HepG2 (cell line): ENCODE results near the gene C20orf144. TPM values are rescaled to one million over a fixed set of nuclear protein-coding genes. Genes with fewer than 3 reads are reported as not detected.
A peak's percentile ranks its signal among the peaks of the same experiment; 100 is the strongest.

Experiments used
- FOSL2 ChIP-seq: sonication (generic); formaldehyde crosslinking; IDR thresholded peaks from 2 replicates; pipeline ENCODE4 v1.4.0; 2020; ENCODE audit warnings: missing genetic modification reagents
- GATAD1 ChIP-seq: IDR thresholded peaks from 2 replicates; pipeline ENCODE4 v1.6.1; 2016; ENCODE audit warnings: missing genetic modification reagents, missing compliant biosample characterization
- HOXD1 ChIP-seq: sonication (generic); formaldehyde crosslinking; IDR thresholded peaks from 2 replicates; pipeline ENCODE4 v1.5.0; 2020; ENCODE audit warnings: missing genetic modification reagents
- IKZF5 ChIP-seq: IDR thresholded peaks from 2 replicates; pipeline ENCODE4 v1.6.1; 2018; ENCODE audit warnings: missing genetic modification reagents, mild to moderate bottlenecking, missing compliant biosample characterization
- KAT8 ChIP-seq: IDR thresholded peaks from 2 replicates; pipeline ENCODE4 v1.6.1; 2016; ENCODE audit warnings: missing genetic modification reagents, missing compliant biosample characterization
- POLR2A ChIP-seq, 2 experiments: IDR thresholded peaks; 2 replicates each; pipeline ENCODE4 v1.6.1; 2011; ENCODE audit warnings: low read depth in 2 of 2, low read length in 2 of 2, mild to moderate bottlenecking in 1 of 2, moderate library complexity in 1 of 2; ENCODE audit not compliant: insufficient read depth in 1 of 2
- SKIL ChIP-seq: sonication (generic); formaldehyde crosslinking; IDR thresholded peaks from 2 replicates; pipeline ENCODE4 v1.8.0; 2022; ENCODE audit warnings: missing genetic modification reagents, mild to moderate bottlenecking, moderate library complexity, borderline replicate concordance
- U2AF2 ChIP-seq: fragments of 200-400 bp; formaldehyde crosslinking; IDR thresholded peaks from 2 replicates; pipeline ENCODE4 v1.6.1; 2017; ENCODE audit warnings: low read depth, mild to moderate bottlenecking, low read length
- ZNF333 ChIP-seq: sonication (generic); formaldehyde crosslinking; IDR thresholded peaks from 2 replicates; pipeline ENCODE4 v1.4.0; 2020; ENCODE audit warnings: mild to moderate bottlenecking, missing genetic modification reagents, borderline replicate concordance
- ZNF468 ChIP-seq: sonication (generic); formaldehyde crosslinking; IDR thresholded peaks from 2 replicates; pipeline ENCODE4 v1.8.0; 2022; ENCODE audit warnings: mild to moderate bottlenecking, moderate library complexity, missing genetic modification reagents
- ZNF572 ChIP-seq: sonication (generic); formaldehyde crosslinking; IDR thresholded peaks from 2 replicates; pipeline ENCODE4 v1.5.1; 2020; ENCODE audit warnings: mild to moderate bottlenecking, missing genetic modification reagents
- ZNF703 ChIP-seq: sonication (generic); formaldehyde crosslinking; IDR thresholded peaks from 2 replicates; pipeline ENCODE4 v1.5.1; 2020; ENCODE audit warnings: missing genetic modification reagents, mild to moderate bottlenecking, moderate library complexity, borderline replicate concordance
- ZNF75D ChIP-seq: sonication (generic); formaldehyde crosslinking; IDR thresholded peaks from 2 replicates; pipeline ENCODE4 v1.8.1; 2023; ENCODE audit warnings: missing genetic modification reagents, mild to moderate bottlenecking, borderline replicate concordance
- polyA plus RNA-seq, 8 experiments: library from polyadenylated mRNA; depleted of rRNA in 3 of 8; stranded (reverse) in 7 of 8; unstranded in 1 of 8; fragments of >200 nt; fragmentation: Illumina TruSeq in 4 of 8; extraction: Trizol in 4 of 8; gene quantifications; 2 replicates each; pipeline versions ENCODE4 v1.2.1 to v1.2.3, GENCODE V29; 2011 to 2016; ENCODE audit warnings: low read depth in 4 of 8, missing spikeins in 1 of 8, mixed read lengths in 1 of 8; ENCODE audit not compliant: insufficient read depth in 1 of 8
- total RNA-seq, 5 experiments: library from RNA; depleted of rRNA; stranded (reverse); fragments of >200 nt; fragmentation: Illumina TruSeq; extraction: Trizol; gene quantifications; 2 replicates each; pipeline ENCODE4 v1.2.3, GENCODE V29; 2016; ENCODE audit warnings: low read depth in 1 of 5
- TF ChIP-seq, protein P1 (sequence below): sonication (generic); formaldehyde crosslinking; IDR thresholded peaks from 2 replicates; pipeline ENCODE4 v1.5.1; 2020; ENCODE audit warnings: mild to moderate bottlenecking, missing genetic modification reagents, borderline replicate concordance
- TF ChIP-seq, protein P2 (sequence below), 2 experiments: fragments of 450-650 bp in 1 of 2; sonication (generic) in 1 of 2; formaldehyde crosslinking in 1 of 2; IDR thresholded peaks; 2 replicates each; pipeline versions ENCODE4 v1.6.1 to v1.8.0; 2016 to 2022; ENCODE audit warnings: antibody characterized with exemption in 1 of 2, mild to moderate bottlenecking in 1 of 2, missing genetic modification reagents in 1 of 2

The C20orf144 gene
- total and polyA plus RNA-seq, 2 of the 13 experiments (the other 11 are each of a cell fraction or from before 2014, with no cell fraction given) = 0.09 to 0.16 TPM

DNA sequence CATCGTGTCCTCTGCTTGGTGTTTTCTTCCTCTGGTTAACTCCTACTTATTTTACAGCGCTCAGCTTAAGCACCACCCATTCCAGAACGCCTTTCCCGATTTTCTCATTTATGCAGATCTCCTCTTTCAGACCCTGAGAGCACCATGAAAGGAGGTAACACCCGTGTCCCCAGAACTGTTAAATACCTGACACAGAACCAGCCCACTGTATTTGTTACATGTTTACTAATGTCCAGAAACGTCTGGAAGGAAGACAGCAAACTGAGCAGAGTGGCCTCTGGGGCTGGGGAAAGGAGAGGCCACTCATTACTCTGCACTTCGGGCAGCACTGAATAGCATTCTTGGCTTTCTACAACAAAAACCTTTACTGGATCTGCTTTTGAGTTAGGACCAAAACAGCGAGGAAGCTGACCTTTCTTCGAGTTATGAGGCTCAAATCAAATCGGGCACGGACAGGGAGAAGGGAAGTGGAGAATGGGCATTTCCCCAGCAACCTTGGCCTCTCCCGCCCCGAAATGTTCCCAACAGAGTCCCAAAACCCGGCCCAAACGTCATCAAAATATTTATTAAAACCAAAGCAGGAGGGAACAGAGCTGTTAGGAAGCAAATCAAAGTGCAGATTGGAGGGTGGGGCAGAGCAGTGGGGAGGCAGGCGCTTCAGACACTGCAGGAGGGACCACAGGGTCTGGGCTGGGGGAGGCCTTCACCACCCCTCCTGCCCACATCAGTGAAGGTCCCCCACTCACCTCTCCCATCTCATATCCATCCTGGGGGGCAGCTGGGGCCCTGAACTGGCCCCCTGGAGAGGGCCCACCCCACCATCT is 13.2 kb downstream of the C20orf144 start (continued):
- TF ChIP-seq SKIL (CRISPR knock-in tag) = no peak
- TF ChIP-seq ZNF75D (CRISPR knock-in tag) = no peak
- no peak for TF ChIP-seq HOXD1 (CRISPR knock-in tag)
- TF ChIP-seq U2AF2 = no peak
- TF ChIP-seq POLR2A (IDR thresholded peaks at IDR 0.05; ENCODE audit: insufficient read depth in 1 of 2, low read depth in 2 of 2, low read length in 2 of 2) = 0 out of 4 replicates have a peak, but pooled peaks of 1 of the 2 experiments have one; percentile 13
- no peak for TF ChIP-seq ZNF572 (CRISPR knock-in tag)
- TF ChIP-seq, protein P1, sequence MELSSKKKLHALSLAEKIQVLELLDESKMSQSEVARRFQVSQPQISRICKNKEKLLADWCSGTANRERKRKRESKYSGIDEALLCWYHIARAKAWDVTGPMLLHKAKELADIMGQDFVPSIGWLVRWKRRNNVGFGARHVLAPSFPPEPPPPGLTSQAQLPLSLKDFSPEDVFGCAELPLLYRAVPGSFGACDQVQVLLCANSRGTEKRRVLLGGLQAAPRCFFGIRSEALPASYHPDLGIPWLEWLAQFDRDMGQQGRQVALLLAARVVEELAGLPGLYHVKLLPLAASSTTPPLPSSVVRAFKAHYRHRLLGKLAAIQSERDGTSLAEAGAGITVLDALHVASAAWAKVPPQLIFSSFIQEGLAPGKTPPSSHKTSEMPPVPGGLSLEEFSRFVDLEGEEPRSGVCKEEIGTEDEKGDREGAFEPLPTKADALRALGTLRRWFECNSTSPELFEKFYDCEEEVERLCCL (CRISPR knock-in tag) = no peak
- no peak for TF ChIP-seq KAT8 (CRISPR knock-in tag)
- 0 out of 2 replicates have a peak, but pooled peaks have one; percentile 18 for TF ChIP-seq GATAD1 (CRISPR knock-in tag)
- TF ChIP-seq ZNF703 (CRISPR knock-in tag) = no peak
- no peak for TF ChIP-seq ZNF468 (CRISPR knock-in tag)
- peak; percentile 41; the same call in 1 of the 2 replicates for TF ChIP-seq ZNF333 (CRISPR knock-in tag)
- TF ChIP-seq, protein P2, sequence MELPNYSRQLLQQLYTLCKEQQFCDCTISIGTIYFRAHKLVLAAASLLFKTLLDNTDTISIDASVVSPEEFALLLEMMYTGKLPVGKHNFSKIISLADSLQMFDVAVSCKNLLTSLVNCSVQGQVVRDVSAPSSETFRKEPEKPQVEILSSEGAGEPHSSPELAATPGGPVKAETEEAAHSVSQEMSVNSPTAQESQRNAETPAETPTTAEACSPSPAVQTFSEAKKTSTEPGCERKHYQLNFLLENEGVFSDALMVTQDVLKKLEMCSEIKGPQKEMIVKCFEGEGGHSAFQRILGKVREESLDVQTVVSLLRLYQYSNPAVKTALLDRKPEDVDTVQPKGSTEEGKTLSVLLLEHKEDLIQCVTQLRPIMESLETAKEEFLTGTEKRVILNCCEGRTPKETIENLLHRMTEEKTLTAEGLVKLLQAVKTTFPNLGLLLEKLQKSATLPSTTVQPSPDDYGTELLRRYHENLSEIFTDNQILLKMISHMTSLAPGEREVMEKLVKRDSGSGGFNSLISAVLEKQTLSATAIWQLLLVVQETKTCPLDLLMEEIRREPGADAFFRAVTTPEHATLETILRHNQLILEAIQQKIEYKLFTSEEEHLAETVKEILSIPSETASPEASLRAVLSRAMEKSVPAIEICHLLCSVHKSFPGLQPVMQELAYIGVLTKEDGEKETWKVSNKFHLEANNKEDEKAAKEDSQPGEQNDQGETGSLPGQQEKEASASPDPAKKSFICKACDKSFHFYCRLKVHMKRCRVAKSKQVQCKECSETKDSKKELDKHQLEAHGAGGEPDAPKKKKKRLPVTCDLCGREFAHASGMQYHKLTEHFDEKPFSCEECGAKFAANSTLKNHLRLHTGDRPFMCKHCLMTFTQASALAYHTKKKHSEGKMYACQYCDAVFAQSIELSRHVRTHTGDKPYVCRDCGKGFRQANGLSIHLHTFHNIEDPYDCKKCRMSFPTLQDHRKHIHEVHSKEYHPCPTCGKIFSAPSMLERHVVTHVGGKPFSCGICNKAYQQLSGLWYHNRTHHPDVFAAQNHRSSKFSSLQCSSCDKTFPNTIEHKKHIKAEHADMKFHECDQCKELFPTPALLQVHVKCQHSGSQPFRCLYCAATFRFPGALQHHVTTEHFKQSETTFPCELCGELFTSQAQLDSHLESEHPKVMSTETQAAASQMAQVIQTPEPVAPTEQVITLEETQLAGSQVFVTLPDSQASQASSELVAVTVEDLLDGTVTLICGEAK (IDR thresholded peaks at IDR 0.05) = no peak
- TF ChIP-seq, protein P2 (CRISPR knock-in tag; IDR thresholded peaks at IDR 0.05) = no peak
- TF ChIP-seq IKZF5 (CRISPR knock-in tag) = no peak
- no peak for TF ChIP-seq FOSL2
